Left ventricle myocardium inferior (tissue), 1 donor: ENCODE data around the gene HES7. TPM values are rescaled to one million over a fixed set of nuclear protein-coding genes. Genes with fewer than 3 reads are reported as not detected.

Experiments used
- DNase-seq: peaks from one replicate; pipeline ENCODE4 v3.0.0-alpha.2; 2020
- H3K27ac ChIP-seq: fragments of 200-600 bp; replicated peaks from 2 replicates; pipeline ENCODE4 v1.8.0; 2021
- H3K27me3 ChIP-seq: fragments of 200-600 bp; 2 replicates; pipeline ENCODE4 v1.8.0; 2021; ENCODE audit warnings: low read depth
- H3K36me3 ChIP-seq: fragments of 200-600 bp; 2 replicates; pipeline ENCODE4 v1.8.0; 2021
- H3K4me1 ChIP-seq: fragments of 200-600 bp; 2 replicates; pipeline ENCODE4 v1.8.0; 2021
- H3K4me3 ChIP-seq: fragments of 200-600 bp; 2 replicates; pipeline ENCODE4 v1.8.0; 2021; ENCODE audit warnings: mild to moderate bottlenecking, moderate library complexity
- H3K9me3 ChIP-seq: fragments of 200-600 bp; replicated peaks from 2 replicates; pipeline ENCODE4 v1.8.0; 2021
- intact Hi-C: fragments of 100-400 bp; cut with micrococcal nuclease; formaldehyde crosslinking; loops from one replicate; pipeline ENCODE4 v1.11.0; 2022
- total RNA-seq: library from RNA; stranded (reverse); fragmentation: NEBNext Ultra II Directional; extraction: Animal tissue kit (Norgen Biotek cat#: 25700); gene quantifications from one replicate; pipeline ENCODE4 v1.2.1, GENCODE V29; 2021
- TF ChIP-seq, protein P1 (sequence below): fragments of 200-600 bp; IDR thresholded peaks from 2 replicates; pipeline ENCODE4 v1.8.0; 2021; ENCODE audit warnings: antibody characterized with exemption, mild to moderate bottlenecking, borderline replicate concordance
- donor health status: DM: no; HTN: yes; CAD: no; lungs with severe emphysema.

The HES7 gene
- total RNA-seq, 1 donor from 2014 or later: not detected

DNA sequence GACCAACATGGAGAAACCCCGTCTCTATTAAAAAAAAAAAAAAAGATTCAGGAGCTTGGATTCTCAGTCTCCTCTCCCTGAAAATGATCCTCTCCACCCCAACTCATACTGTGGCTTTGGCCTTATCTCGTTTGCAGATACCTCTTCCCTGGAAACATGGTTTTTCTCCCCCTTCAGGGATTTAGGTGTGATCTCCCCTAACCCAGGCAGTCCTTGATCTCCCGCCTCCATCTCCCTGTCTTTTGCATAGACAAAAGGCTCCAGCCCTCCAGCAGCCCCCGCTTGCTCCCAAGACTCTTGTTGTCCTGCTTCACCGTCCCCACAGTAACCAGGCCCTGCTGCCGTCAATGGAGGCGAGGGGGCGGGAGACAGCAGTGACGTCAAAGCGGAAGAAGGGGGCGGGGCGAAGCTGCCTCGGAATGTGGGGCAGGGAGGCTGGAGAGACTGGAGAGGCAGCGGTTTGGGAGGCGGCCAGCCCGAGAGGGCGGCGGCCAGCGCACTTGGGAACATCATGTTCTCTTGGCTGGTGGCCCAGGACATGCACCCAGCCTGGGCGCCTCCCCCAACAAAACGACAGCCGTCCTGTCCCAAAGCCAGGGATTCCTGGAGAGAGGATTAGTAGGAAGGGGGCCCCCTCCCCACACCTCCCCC is 30.2 kb upstream of the HES7 start:
- Histone ChIP-seq H3K27me3 (no peaks in the 10 kb centered on the region), H3K27ac (peak overlapping the region; percentile 99), H3K4me1 (peaks cover 69% of the 10 kb centered on the region), H3K4me3 (peak overlapping the region; percentile 75), H3K9me3 (no peaks in the 10 kb centered on the region), H3K36me3 (peaks cover 23% of the 10 kb centered on the region)
- TF ChIP-seq, protein P1, sequence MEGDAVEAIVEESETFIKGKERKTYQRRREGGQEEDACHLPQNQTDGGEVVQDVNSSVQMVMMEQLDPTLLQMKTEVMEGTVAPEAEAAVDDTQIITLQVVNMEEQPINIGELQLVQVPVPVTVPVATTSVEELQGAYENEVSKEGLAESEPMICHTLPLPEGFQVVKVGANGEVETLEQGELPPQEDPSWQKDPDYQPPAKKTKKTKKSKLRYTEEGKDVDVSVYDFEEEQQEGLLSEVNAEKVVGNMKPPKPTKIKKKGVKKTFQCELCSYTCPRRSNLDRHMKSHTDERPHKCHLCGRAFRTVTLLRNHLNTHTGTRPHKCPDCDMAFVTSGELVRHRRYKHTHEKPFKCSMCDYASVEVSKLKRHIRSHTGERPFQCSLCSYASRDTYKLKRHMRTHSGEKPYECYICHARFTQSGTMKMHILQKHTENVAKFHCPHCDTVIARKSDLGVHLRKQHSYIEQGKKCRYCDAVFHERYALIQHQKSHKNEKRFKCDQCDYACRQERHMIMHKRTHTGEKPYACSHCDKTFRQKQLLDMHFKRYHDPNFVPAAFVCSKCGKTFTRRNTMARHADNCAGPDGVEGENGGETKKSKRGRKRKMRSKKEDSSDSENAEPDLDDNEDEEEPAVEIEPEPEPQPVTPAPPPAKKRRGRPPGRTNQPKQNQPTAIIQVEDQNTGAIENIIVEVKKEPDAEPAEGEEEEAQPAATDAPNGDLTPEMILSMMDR: no peak
- intact Hi-C loops: no loop called here
- peak; percentile 100 for DNase-seq

DNA sequence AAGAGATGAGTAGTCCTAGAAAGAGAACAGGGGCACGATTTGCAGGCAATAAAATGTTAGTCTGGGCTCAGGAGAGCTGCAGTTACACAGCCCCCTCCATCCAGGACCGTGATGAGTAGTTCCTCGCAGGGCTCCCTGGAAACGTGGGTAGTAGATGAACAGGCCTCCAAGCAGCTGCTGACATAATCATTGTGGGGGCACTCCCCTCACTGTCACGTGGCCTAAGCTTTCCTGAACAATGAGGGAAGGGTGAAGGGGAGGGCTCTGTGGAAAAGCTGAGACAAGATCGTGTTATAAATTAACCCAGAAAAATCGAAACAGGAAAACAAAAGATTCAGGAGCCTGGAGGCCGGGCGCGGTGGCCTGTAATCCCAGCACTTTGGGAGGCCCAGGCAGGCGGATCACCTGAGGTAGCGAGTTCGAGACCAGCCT is 29.6 kb upstream of the HES7 start:
- peaks cover 28% of the 10 kb centered on the region for H3K36me3 ChIP-seq
- peak; percentile 73 for DNase-seq
- no peaks in the 10 kb centered on the region for H3K9me3 ChIP-seq
- peak overlapping the region; percentile 99 for H3K27ac ChIP-seq
- peak overlapping the region; percentile 75 for H3K4me3 ChIP-seq
- H3K27me3 ChIP-seq: no peaks in the 10 kb centered on the region
- TF ChIP-seq, protein P1: no peak
- intact Hi-C loops: no loop called here
- peaks cover 69% of the 10 kb centered on the region for H3K4me1 ChIP-seq

DNA sequence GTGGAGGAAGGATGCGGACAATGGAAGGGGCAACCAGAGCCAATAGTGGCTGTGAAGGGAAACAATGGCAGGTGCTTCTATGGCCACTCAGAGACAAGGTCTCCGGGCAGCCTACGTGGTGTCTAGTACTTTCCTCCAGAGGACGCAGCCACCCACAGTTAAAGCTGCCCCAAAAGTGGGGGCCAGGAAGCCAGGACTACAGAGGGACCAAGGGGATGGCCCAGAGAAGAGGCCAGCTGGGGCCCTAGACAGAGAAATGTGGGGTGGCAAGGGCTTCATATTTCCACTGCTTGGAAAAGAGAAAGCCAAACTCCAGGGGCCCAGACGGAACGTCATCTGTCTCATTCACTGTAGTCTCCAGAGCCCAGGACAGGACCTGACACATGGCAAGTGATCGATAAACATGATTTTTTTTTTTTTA is 29.1 kb upstream of the HES7 start:
- no peaks in the 10 kb centered on the region for H3K9me3 ChIP-seq
- H3K36me3 ChIP-seq: peaks cover 33% of the 10 kb centered on the region
- H3K27me3 ChIP-seq: no peaks in the 10 kb centered on the region
- intact Hi-C loops: no loop called here
- peaks cover 69% of the 10 kb centered on the region for H3K4me1 ChIP-seq
- DNase-seq: no peak
- peak overlapping the region; percentile 99 for H3K27ac ChIP-seq
- TF ChIP-seq, protein P1: no peak
- peak overlapping the region; percentile 75 for H3K4me3 ChIP-seq

DNA sequence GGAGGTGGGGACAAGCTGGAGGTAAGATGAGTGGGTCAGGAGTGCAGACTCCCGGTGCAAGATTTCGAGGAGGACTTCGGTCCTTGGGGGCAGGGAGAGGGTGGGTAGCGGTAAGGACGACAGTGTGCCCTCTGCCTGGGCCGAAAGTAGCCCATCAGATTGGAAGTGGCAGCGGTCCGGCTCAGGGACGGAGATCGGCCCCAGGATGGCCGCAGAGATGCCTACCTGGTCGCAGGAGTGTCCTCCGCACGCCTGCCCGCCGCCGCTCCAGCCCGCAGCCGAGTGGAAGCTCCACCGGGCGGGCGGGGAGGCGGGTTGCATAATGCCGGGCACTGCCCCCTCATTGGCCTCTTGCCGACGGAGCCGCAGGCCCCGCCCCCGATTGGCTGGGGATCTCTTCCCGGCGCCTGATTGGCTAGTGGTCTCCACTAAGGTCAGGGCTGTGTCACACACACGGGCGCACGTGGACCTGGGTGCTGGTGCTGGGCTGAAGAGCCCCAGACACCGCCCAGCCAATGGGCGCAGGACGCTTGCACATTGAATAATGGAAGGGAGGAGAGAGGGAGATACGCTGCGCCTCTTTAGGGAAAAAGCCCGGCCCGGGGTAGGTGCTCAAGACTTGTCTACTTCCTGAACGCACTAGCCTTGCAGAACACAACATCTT is 28.3 kb upstream of the HES7 start, which contains the start of gene PER1:
Gene PER1, minus strand, starts transcription at position 293 of the 664 bp plus-strand sequence. CDS start 1,698 bp downstream, outside the sequence.
- intact Hi-C loops: no loop called here
- H3K27ac ChIP-seq: peak within 1 kb of the TSS; percentile 99
- peak within 1 kb of the TSS; percentile 75 for H3K4me3 ChIP-seq
- TF ChIP-seq, protein P1: no peak
- H3K36me3 ChIP-seq: peaks cover 41% of the 10 kb centered on the region
- DNase-seq: peak; percentile 98
- H3K27me3 ChIP-seq: no peaks in the 10 kb centered on the region
- peaks cover 69% of the 10 kb centered on the region for H3K4me1 ChIP-seq
- no peaks in the 10 kb centered on the region for H3K9me3 ChIP-seq

DNA sequence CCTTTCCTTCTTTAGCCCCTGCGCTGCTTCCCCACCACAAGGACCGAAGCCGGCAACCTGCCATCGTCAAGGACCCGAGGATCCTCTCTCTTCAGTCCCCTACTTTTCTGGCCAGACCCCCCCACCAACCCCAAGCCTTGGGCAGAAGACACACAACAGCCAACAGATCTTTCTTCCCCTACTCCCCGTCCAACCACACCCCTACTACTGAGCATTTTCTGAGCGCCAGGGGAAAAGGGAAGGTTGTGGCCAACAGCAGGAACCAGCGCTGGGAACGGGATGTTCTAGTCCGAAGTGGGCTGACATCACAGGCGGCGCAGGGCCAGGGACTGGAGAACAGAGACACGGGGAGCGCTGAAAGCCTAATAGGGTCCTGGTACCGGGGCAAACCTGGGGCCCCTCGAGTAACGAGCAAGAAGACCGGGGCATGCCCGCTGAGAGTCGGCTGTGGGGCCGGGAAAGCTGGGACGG is 27.8 kb upstream of the HES7 start:
- H3K27me3 ChIP-seq: no peaks in the 10 kb centered on the region
- peaks cover 47% of the 10 kb centered on the region for H3K36me3 ChIP-seq
- intact Hi-C loops: no loop called here
- peak overlapping the region; percentile 75 for H3K4me3 ChIP-seq
- peaks cover 70% of the 10 kb centered on the region for H3K4me1 ChIP-seq
- H3K27ac ChIP-seq: peak overlapping the region; percentile 99
- DNase-seq: peak; percentile 96
- TF ChIP-seq, protein P1: no peak
- H3K9me3 ChIP-seq: no peaks in the 10 kb centered on the region
